ENCODE measurements around the gene CYP2B6.

- TF ChIP-seq, protein P1, sequence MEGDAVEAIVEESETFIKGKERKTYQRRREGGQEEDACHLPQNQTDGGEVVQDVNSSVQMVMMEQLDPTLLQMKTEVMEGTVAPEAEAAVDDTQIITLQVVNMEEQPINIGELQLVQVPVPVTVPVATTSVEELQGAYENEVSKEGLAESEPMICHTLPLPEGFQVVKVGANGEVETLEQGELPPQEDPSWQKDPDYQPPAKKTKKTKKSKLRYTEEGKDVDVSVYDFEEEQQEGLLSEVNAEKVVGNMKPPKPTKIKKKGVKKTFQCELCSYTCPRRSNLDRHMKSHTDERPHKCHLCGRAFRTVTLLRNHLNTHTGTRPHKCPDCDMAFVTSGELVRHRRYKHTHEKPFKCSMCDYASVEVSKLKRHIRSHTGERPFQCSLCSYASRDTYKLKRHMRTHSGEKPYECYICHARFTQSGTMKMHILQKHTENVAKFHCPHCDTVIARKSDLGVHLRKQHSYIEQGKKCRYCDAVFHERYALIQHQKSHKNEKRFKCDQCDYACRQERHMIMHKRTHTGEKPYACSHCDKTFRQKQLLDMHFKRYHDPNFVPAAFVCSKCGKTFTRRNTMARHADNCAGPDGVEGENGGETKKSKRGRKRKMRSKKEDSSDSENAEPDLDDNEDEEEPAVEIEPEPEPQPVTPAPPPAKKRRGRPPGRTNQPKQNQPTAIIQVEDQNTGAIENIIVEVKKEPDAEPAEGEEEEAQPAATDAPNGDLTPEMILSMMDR (IDR thresholded peaks at IDR 0.05), result no peak
- TF ChIP-seq POLR2A (IDR thresholded peaks at IDR 0.05), result no peak
Observed at GRCh38 chr19:41013359-41013758, 22.3 kb downstream of the CYP2B6 start.
